DND-41 (cell line): ENCODE measurements around the gene RRP8.

Experiments
- ATAC-seq: fragments of 200-7000 bp; cut with Tn5 transposase; 3 replicates; pipeline ENCODE4 v1.9.1; 2021; ENCODE audit warnings: low read depth; ENCODE audit not compliant: insufficient read depth
- DNase-seq: peaks from one replicate; pipeline ENCODE4 v3.0.0-alpha.2; 2020
- H2AFZ ChIP-seq: 2 replicates; pipeline ENCODE4 v1.6.0; 2012; ENCODE audit warnings: low read depth, low read length
- H3K27ac ChIP-seq: 2 replicates; pipeline ENCODE4 v1.5.1; 2012; ENCODE audit warnings: low read length, inconsistent platforms
- H3K27me3 ChIP-seq: fragments of 200-600 bp; sonication (generic); 2 replicates; pipeline ENCODE4 v1.6.0; 2012; ENCODE audit warnings: low read length, mild to moderate bottlenecking, inconsistent platforms; ENCODE audit not compliant: insufficient read depth, poor library complexity
- H3K36me3 ChIP-seq: 2 replicates; pipeline ENCODE4 v1.5.1; 2012; ENCODE audit warnings: low read length, inconsistent platforms; ENCODE audit not compliant: insufficient read depth
- H3K4me1 ChIP-seq: 2 replicates; pipeline ENCODE4 v1.5.1; 2012; ENCODE audit warnings: mild to moderate bottlenecking, low read length; ENCODE audit not compliant: insufficient read depth
- H3K4me2 ChIP-seq: 2 replicates; pipeline ENCODE4 v1.6.0; 2012; ENCODE audit warnings: mild to moderate bottlenecking, moderate library complexity, low read length, inconsistent platforms; ENCODE audit not compliant: insufficient read depth
- H3K4me3 ChIP-seq, 2 experiments: fragments of 200-600 bp in 1 of 2; shearing (Covaris generic) in 1 of 2; 2 replicates each; pipeline ENCODE4 v1.5.1; 2012 to 2016; ENCODE audit warnings: inconsistent platforms in 2 of 2, low read length in 2 of 2, mild to moderate bottlenecking in 2 of 2, low read depth in 1 of 2, moderate library complexity in 1 of 2
- H3K79me2 ChIP-seq: 2 replicates; pipeline ENCODE4 v1.6.0; 2012; ENCODE audit warnings: low read length, inconsistent platforms; ENCODE audit not compliant: insufficient read depth
- H3K9ac ChIP-seq: 2 replicates; pipeline ENCODE4 v1.6.0; 2012; ENCODE audit warnings: low read depth, mild to moderate bottlenecking, inconsistent platforms, low read length, moderate library complexity
- H3K9me3 ChIP-seq: 2 replicates; pipeline ENCODE4 v1.5.1; 2012; ENCODE audit warnings: low read length, moderate library complexity, mild to moderate bottlenecking, inconsistent platforms; ENCODE audit not compliant: insufficient read depth, severe bottlenecking
- H4K20me1 ChIP-seq: 2 replicates; pipeline ENCODE4 v1.6.0; 2012; ENCODE audit warnings: low read length; ENCODE audit not compliant: insufficient read depth
- EZH2 ChIP-seq: IDR thresholded peaks from 3 replicates; pipeline ENCODE4 v1.6.1; 2012; ENCODE audit warnings: borderline replicate concordance, low read depth, mild to moderate bottlenecking, moderate library complexity, low read length, inconsistent platforms; ENCODE audit not compliant: severe bottlenecking
- TF ChIP-seq, protein P1 (sequence below): IDR thresholded peaks from 2 replicates; pipeline ENCODE4 v1.5.1; 2012; ENCODE audit warnings: borderline replicate concordance, low read length, moderate library complexity, mild to moderate bottlenecking; ENCODE audit not compliant: poor library complexity, severe bottlenecking; ENCODE audit errors: extremely low read depth

The RRP8 gene

DNA sequence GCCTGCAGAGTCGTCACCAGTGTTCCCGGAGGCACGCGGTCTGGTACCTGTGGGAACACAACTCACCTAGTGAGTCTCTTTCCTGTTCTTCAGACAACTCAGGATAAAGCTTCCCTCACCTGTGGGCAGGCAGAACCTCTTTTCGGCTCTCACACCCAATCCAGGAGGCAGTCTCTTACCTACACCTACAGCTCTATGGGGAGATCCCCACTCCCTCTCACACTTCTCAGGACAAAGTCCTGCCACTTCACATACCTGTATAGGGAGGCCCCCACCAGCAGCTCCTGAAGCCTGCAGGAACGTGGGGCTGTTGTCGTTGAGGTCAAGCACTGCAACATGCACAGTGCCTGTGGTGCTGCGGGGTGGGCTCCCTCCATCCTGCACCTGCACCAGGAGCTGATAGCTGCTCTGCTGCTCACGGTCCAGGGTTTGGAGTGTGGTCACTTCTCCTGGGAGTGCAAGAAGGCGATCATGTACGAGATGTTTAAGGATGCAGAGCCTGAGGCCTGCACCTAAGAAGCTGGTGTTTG lies 28.0 kb upstream of the RRP8 start:
- H3K27me3 ChIP-seq = no peaks in the 10 kb centered on the region
- H3K4me3 ChIP-seq = no peak overlapping the region
- no peak for ATAC-seq
- TF ChIP-seq EZH2 = no peak
- TF ChIP-seq, protein P1, sequence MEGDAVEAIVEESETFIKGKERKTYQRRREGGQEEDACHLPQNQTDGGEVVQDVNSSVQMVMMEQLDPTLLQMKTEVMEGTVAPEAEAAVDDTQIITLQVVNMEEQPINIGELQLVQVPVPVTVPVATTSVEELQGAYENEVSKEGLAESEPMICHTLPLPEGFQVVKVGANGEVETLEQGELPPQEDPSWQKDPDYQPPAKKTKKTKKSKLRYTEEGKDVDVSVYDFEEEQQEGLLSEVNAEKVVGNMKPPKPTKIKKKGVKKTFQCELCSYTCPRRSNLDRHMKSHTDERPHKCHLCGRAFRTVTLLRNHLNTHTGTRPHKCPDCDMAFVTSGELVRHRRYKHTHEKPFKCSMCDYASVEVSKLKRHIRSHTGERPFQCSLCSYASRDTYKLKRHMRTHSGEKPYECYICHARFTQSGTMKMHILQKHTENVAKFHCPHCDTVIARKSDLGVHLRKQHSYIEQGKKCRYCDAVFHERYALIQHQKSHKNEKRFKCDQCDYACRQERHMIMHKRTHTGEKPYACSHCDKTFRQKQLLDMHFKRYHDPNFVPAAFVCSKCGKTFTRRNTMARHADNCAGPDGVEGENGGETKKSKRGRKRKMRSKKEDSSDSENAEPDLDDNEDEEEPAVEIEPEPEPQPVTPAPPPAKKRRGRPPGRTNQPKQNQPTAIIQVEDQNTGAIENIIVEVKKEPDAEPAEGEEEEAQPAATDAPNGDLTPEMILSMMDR = no peak
- no peak overlapping the region for H3K27ac ChIP-seq
- H2AFZ ChIP-seq = no peak overlapping the region
- no peaks in the 10 kb centered on the region for H3K79me2 ChIP-seq
- no peaks in the 10 kb centered on the region for H3K36me3 ChIP-seq
- DNase-seq = no peak
- no peak overlapping the region for H3K4me2 ChIP-seq
- H3K9me3 ChIP-seq = no peaks in the 10 kb centered on the region
- H3K9ac ChIP-seq = no peak overlapping the region
- no peaks in the 10 kb centered on the region for H4K20me1 ChIP-seq
- peaks cover 9% of the 10 kb centered on the region for H3K4me1 ChIP-seq

GRCh38 chr11:6630632-6631291 lies 27.3 kb upstream of the RRP8 start:
- no peaks in the 10 kb centered on the region for H3K9me3 ChIP-seq
- no peak overlapping the region for H3K27ac ChIP-seq
- H4K20me1 ChIP-seq = no peaks in the 10 kb centered on the region
- no peaks in the 10 kb centered on the region for H3K36me3 ChIP-seq
- TF ChIP-seq, protein P1 = no peak
- TF ChIP-seq EZH2 = no peak
- H3K9ac ChIP-seq = no peak overlapping the region
- peaks cover 9% of the 10 kb centered on the region for H3K4me1 ChIP-seq
- DNase-seq = no peak
- H3K4me2 ChIP-seq = no peak overlapping the region
- H3K79me2 ChIP-seq = no peaks in the 10 kb centered on the region
- H2AFZ ChIP-seq = no peak overlapping the region
- no peak for ATAC-seq
- no peak overlapping the region for H3K4me3 ChIP-seq
- H3K27me3 ChIP-seq = no peaks in the 10 kb centered on the region

DNA sequence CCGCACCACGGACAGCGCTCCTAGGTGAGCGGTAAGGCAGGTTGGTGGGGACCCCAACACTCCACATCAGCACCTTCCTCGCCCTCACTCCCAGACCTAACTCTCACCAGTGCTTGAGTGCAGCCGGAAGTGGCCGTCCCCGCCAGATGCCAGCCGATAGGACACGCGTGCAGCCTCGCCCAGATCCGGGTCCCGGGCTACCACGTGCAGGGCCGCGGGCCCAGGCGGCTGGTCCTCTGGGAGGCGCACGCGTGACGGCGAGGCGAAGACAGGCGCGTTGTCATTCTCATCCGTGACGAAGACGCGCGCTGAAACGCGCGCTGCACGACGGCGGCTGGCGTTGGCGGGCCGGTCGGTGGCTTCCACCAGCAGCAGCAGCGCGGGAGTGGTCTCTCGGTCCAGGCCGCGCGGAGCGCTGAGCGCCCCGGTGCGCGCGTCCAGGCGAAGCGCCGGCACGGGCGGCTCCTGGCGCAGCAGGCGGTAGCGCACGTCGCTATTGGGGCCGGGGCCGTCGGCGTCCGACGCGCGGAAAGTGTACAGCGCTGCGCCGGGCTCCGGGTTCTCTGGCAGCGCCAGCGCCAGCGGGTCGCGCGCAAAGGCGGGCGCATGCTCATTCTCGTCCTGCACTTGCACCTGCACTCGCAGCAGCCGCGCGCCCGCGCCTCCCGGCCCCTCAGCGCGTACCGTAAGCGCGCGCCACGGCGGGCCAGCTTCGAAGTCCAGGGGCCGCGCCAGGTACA lies 26.6 kb upstream of the RRP8 start:
- no peak for DNase-seq
- no peak overlapping the region for H3K4me3 ChIP-seq
- TF ChIP-seq, protein P1 = no peak
- TF ChIP-seq EZH2 = no peak
- H3K9ac ChIP-seq = no peak overlapping the region
- H3K4me1 ChIP-seq = peaks cover 9% of the 10 kb centered on the region
- H2AFZ ChIP-seq = no peak overlapping the region
- ATAC-seq = no peak
- no peaks in the 10 kb centered on the region for H3K9me3 ChIP-seq
- H3K27ac ChIP-seq = no peak overlapping the region
- H3K27me3 ChIP-seq = no peaks in the 10 kb centered on the region
- H4K20me1 ChIP-seq = no peaks in the 10 kb centered on the region
- no peak overlapping the region for H3K4me2 ChIP-seq
- H3K36me3 ChIP-seq = no peaks in the 10 kb centered on the region
- H3K79me2 ChIP-seq = no peaks in the 10 kb centered on the region
